MG63 (cell line): ENCODE measurements around the gene CFAP161. TPM values are rescaled to one million over a fixed set of nuclear protein-coding genes. Genes with fewer than 3 reads are reported as not detected.
A peak's percentile ranks its signal among the peaks of the same experiment; 100 is the strongest.
"Not testable (repeated sequence)": the region's sequence is repeated elsewhere in the genome, so short reads cannot be mapped to it uniquely, and the experiment has no call there.

Experiments used
- DNase-seq: peaks from one replicate; pipeline ENCODE4 v3.0.0-alpha.2; 2020
- H3K27me3 ChIP-seq: fragments of 250-450 bp; sonication (Bioruptor Pico); 2 replicates; pipeline ENCODE4 v1.5.1; 2020; ENCODE audit warnings: mild to moderate bottlenecking, moderate library complexity
- H3K36me3 ChIP-seq: fragments of 250-450 bp; sonication (Bioruptor Pico); 2 replicates; pipeline ENCODE4 v1.5.1; 2020; ENCODE audit warnings: mild to moderate bottlenecking, moderate library complexity
- H3K4me3 ChIP-seq: fragments of 250-450 bp; sonication (Bioruptor Pico); 2 replicates; pipeline ENCODE4 v1.5.1; 2020; ENCODE audit warnings: mild to moderate bottlenecking, moderate library complexity
- H3K9me3 ChIP-seq: fragments of 250-450 bp; sonication (Bioruptor Pico); 2 replicates; pipeline ENCODE4 v1.5.1; 2020; ENCODE audit warnings: mild to moderate bottlenecking, moderate library complexity
- total RNA-seq: library from RNA; depleted of rRNA; stranded (reverse); fragments of >200 nt; shearing (Covaris generic); gene quantifications from 2 replicates; pipeline ENCODE4 v1.2.3, GENCODE V29; 2014; ENCODE audit warnings: low replicate concordance

The CFAP161 gene
- total RNA-seq, 1 experiment from 2014 or later: not detected

DNA sequence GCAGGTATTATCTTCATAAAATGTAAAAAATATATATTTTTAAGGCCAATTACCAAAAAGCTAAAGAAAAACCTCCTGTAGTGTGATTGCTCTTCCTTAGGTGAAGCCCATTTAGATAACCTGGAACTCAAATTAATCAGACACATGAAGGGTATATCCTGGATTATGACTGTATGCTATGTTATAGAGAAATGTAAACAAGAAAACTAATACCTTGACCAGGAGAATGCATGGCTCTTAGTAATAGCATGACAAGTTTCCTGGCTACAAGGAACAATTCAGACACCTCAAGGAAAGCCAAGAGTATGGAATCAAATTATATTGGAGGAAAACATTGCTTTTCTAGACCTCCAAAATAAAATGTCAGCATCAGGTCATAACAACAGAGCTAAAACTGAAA is 14.0 kb upstream of the CFAP161 start:
- no peak for DNase-seq
- Histone ChIP-seq H3K4me3 (no peak overlapping the region), H3K36me3 (no peaks in the 10 kb centered on the region), H3K27me3 (no peaks in the 10 kb centered on the region), H3K9me3 (no peaks in the 10 kb centered on the region)

DNA sequence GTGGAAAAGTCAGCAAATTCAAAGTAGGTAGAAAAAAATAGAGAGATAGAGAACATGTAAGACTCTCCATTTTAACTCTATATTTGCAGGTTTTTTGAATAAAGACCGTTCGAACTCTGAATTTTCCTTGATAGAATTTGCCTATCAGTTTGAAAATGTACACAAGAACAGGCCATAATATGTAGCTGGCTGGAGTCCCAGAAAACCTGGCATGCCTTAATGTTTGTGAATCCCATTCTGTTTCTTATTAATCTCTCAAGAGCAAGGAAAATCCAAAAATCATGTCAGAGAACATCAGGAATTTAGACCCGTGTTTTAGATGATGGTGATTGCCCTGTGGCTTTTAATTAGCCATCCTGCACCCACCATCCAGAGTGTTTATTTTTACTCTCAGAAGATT is 7.2 kb upstream of the CFAP161 start:
- Histone ChIP-seq H3K27me3 (peaks cover 2% of the 10 kb centered on the region; the same call in 1 of the 2 replicates), H3K9me3 (peaks cover 8% of the 10 kb centered on the region; the same call in 1 of the 2 replicates), H3K36me3 (no peaks in the 10 kb centered on the region), H3K4me3 (no peak overlapping the region)
- DNase-seq: no peak

DNA sequence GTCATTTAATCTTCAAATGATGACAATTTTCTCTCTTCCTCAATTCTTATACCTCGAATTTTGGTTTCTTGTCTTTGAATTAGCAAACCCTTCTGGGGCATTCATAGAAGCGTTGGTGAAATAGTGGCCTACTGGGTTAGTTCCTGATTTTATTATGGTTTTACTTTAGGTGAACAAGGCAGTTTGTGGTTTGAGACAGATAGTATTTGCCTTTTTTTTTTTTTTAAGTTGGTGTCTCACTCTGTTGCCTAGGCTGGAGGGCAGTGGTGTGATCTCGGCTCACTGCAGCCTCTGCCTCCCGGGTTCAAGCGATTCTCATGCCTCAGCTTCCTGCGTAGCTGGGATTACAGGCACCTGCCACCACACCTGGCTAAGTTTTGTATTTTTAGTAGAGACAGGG is 7.4 kb downstream of the CFAP161 start:
- H3K27me3 ChIP-seq, H3K4me3 ChIP-seq, H3K36me3 ChIP-seq, DNase-seq, H3K9me3 ChIP-seq: not testable (repeated sequence)

DNA sequence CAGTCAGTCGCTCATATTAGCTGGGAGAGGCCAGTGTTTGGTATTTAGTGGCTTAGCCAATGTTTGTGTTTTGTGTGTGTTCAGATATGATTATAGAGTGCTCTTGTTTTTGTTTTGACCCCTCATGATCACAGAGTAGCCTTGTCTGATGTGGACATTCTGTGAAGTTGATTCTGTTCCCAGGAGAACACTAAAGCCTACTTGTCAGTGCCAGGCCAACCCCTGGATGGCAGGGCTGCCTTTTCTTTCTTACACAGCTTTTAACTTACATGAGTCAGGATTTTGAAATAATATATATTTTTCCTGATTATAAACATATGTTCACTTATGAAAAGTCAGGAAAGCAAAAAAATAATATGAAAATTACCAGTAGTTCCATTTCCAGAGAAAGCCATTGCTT is 11.9 kb downstream of the CFAP161 start:
- no peak for DNase-seq
- Histone ChIP-seq H3K36me3 (no peaks in the 10 kb centered on the region), H3K27me3 (no peaks in the 10 kb centered on the region), H3K4me3 (no peak overlapping the region), H3K9me3 (no peaks in the 10 kb centered on the region)

DNA sequence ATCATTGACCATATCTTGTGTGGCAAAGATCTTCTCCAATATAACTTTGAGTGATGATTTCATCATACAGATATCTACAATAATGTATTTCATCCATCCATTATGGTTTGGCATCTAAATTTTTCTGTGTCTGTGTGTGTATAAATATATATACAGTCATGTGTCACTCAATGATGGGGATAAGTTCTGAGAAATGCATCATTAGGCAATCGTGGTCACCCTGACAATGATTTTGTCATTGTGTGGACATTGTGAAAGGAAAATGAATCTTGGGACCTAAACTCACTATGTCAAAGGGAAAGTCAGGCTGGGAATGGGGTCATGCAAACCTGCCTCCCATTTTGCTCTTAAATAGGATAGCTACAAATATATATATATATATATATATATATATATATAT is 12.4 kb downstream of the CFAP161 start:
- Histone ChIP-seq H3K9me3 (no peaks in the 10 kb centered on the region), H3K36me3 (no peaks in the 10 kb centered on the region), H3K27me3 (no peaks in the 10 kb centered on the region), H3K4me3 (no peak overlapping the region)
- no peak for DNase-seq

DNA sequence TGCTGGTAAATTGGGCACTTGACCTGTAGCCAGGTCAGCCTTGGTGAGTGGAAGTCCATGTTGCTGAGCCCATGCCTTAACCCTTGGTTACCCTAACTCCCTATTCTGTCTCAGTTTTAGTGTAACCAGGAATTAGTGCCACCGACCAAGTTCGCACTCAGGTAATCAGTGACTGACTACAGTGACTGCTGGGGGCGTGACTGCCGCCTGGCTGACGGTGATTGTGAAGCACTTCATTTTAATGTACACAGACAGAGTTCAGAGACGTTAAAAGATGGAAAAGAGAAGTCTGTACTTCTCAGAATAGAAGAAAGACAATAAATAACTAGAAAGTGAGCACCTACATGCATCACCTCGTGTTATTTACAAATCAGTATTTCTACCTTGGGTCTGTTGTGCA is 17.3 kb downstream of the CFAP161 start:
- H3K9me3 ChIP-seq: no peaks in the 10 kb centered on the region
- DNase-seq: no peak
- H3K27me3 ChIP-seq: no peaks in the 10 kb centered on the region
- H3K36me3 ChIP-seq: no peaks in the 10 kb centered on the region
- H3K4me3 ChIP-seq: no peak overlapping the region

DNA sequence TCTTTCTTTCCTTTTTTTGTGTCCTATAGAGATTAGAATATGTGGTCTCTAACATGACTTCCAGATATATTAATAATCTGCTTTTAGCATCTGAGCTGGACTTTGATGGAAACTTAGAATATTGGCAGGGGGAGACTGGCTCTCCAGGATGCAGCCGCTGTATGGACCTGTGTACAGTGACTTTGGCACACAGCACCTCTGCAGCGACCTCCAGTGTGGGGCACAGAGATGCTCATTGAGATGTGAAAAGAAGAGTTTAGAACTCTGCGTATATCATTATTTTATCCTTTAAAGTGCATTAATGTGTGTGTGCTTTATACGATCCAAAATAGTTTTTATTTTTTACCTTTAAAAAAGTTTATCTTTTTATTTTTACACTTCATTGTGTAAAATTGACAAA is 18.3 kb downstream of the CFAP161 start:
- DNase-seq: no peak
- Histone ChIP-seq H3K9me3 (no peaks in the 10 kb centered on the region), H3K36me3 (no peaks in the 10 kb centered on the region), H3K27me3 (no peaks in the 10 kb centered on the region), H3K4me3 (no peak overlapping the region)

DNA sequence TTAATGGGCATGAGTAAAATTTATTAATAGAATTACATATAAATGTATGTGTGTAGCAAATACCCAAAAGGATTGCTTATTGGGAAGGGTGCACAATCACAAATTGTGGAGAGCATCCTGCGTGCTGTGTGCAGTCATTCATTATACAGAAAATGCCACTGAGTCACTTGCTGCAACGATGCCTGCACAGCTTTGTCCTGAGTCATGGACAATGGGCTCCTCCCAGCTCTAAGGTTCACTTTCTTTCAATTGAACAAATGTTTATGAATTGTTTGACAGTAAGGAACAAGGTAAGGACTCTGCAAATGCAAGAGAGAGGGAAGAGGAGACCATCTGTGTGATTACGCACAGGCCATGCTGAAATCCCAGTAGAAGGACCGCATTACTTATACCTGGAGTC is 18.7 kb downstream of the CFAP161 start:
- DNase-seq: no peak
- Histone ChIP-seq H3K9me3 (no peaks in the 10 kb centered on the region), H3K36me3 (no peaks in the 10 kb centered on the region), H3K27me3 (no peaks in the 10 kb centered on the region), H3K4me3 (no peak overlapping the region)

DNA sequence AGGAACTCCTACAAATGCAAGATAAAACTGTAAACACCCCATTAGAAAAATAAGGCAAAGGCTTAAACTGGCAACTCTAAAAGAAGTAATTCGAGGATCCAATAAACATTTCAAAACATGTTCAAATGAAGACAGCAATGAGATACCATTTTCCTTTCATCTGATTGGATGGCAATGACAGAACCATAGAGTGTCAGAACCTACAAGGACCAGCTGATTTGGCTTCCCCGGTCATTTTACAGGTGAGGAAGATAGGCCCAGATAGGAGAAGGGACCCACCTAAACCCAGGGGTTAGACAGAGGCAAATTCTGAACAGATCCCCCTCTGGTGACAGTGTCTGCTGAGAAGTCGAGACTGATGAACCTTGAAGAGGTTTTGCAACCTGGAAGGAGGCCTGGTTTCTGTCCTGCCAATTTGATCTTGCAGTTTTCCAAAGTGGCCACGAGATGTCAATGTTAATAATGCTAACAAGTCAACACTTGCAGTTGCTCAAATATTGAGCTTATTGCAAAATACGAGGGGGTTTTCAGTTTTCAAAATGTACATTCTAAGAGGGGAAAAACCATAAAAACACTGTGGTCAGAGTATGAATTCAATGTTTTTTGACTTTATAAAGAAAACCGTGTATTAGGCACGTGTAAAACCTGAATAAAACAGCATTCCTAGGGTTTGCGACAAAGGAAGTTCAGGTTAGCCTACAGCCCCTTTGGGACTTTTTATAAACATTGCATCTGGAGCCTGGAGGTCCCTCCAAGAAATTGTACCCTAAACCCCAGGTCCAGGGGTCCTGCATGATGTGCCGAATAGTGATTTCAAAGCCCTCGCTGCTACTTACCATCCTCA is 21.5 kb downstream of the CFAP161 start:
- DNase-seq: peak; percentile 39

DNA sequence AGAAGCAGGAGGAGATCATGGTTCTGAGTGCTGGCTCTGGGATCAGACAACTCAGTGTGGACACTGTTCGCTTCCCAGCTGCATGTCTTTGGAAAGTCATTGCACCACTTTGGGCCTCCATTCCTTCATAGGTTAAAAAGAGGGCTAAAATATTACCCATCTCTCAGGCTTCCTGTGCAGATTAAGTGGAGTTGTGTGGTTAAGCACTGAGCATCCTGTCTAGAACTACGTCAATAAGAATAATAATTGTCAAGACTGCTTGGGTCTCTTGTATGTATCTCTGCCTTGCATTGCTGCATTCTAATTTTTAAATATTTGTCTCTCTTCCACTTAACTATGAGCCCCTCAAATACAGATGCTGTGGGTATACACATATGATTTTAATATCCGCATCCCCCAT is 22.3 kb downstream of the CFAP161 start:
- Histone ChIP-seq H3K4me3 (no peak overlapping the region), H3K9me3 (no peaks in the 10 kb centered on the region), H3K36me3 (no peaks in the 10 kb centered on the region), H3K27me3 (no peaks in the 10 kb centered on the region)
- no peak for DNase-seq

More for the DNA sequence above, 21.5 kb downstream of the CFAP161 start:
- Histone ChIP-seq H3K36me3 (no peaks in the 10 kb centered on the region), H3K4me3 (no peak overlapping the region), H3K27me3 (no peaks in the 10 kb centered on the region), H3K9me3 (no peaks in the 10 kb centered on the region)

DNA sequence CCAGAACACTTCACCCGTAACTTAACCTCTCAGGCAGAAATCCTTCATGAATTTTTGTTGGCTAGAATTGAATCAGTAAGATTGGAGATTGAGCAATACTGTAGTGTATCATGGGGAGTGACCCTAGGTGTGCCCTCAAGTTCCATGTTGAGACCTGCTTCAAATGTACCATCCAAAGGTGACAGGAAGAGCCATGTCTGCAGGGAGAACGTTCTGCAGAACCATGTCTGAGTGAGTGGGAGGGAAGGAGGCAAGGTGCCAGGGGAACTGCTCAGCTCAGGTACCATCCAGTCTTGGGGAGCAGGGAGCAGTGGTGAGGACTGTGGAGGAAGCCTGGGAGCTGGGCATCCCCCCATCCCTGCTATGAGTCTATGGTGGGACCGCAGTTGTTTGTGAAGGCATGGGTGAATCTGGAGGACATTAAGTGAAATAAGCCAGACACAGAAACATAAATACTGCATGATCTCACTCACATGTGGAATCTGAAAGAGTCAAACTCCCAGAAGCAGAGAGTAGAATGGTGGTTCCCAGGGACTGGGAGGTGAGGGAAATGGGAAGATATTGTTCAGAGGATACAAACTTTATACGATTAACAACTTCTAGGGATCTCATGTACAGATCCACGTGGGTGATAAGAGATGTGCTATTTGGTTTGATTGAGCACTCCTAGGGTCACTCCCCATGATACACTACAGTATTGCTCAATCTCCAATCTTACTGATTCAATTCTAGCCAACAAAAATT is 23.3 kb downstream of the CFAP161 start:
- no peak for DNase-seq
- Histone ChIP-seq H3K9me3 (no peaks in the 10 kb centered on the region), H3K36me3 (no peaks in the 10 kb centered on the region), H3K27me3 (no peaks in the 10 kb centered on the region), H3K4me3 (no peak overlapping the region)

DNA sequence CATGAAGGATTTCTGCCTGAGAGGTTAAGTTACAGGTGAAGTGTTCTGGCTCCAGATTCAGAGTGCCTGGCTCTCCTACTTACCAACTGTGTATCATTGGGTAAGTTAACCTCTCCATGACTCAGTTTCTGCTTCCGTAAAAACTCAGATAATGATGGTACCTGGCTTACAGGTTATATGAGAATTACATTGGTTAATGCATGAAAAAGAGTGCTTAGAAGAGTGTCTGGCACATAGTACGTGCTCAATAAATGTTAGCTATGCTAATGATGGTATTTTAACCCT is 23.8 kb downstream of the CFAP161 start:
- no peak for DNase-seq
- H3K27me3 ChIP-seq: no peaks in the 10 kb centered on the region
- no peaks in the 10 kb centered on the region for H3K9me3 ChIP-seq
- H3K36me3 ChIP-seq: no peaks in the 10 kb centered on the region
- no peak overlapping the region for H3K4me3 ChIP-seq

DNA sequence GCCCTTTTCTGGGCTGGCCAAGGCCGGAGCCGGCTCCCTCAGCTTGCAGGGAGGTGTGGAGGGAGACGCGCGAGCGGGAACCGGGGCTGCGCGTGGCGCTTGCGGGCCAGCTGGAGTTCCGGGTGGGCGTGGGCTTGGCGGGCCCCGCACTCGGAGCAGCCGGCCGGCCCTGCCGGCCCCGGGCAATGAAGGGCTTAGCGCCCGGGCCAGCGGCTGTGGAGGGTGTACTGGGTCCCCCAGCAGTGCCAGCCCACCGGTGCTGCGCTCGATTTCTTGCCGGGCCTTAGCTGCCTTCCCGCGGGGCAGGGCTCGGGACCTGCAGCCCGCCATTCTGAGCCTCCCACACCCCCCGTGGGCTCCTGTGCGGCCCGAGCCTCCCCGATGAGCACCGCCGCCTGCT is 24.5 kb downstream of the CFAP161 start:
- not testable (repeated sequence) for H3K4me3 ChIP-seq, DNase-seq, H3K27me3 ChIP-seq, H3K36me3 ChIP-seq, H3K9me3 ChIP-seq

DNA sequence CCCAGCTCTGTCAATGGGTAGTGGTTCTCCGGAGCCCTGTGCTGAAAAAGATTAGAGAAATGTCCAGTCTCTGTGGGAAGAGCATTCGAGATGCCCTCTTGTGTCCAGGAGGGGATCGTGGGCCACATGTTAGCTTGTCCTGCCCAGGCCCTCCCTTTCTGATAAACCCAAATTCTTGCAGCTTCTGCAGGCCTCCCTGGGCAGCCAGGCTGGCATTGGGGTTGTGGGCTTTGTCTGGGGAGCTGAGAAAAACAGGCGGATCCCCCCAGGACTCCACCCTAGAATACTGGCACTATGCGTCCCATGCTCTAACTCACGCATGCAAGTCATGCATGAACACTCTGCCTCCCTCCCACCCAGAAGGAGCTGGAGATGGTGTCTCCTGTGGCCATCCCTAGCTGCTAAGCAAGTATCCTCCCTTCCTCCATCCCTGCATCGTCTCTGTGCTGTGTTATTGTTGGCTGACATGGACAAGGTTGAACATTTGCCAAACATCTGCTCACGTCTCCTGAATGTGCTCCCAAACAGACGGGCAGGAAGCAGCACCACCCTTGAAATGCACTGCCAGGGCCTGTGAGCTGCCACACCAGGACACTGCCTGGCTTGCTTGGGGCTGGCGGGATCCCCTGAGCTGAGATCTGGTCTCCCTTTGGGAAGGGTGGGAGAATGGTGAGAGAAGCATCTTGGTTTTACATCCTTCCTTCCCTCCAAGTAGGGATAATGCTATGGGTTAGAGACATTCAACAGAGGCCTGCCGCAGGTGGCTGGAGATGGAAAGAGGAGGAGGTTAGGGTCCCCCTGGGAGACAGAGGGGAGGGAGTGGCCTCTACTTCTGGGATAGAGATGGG is 26.5 kb downstream of the CFAP161 start:
- peak; percentile 86 for DNase-seq
- no peaks in the 10 kb centered on the region for H3K27me3 ChIP-seq
- H3K36me3 ChIP-seq: no peaks in the 10 kb centered on the region
- no peaks in the 10 kb centered on the region for H3K9me3 ChIP-seq
- no peak overlapping the region for H3K4me3 ChIP-seq

DNA sequence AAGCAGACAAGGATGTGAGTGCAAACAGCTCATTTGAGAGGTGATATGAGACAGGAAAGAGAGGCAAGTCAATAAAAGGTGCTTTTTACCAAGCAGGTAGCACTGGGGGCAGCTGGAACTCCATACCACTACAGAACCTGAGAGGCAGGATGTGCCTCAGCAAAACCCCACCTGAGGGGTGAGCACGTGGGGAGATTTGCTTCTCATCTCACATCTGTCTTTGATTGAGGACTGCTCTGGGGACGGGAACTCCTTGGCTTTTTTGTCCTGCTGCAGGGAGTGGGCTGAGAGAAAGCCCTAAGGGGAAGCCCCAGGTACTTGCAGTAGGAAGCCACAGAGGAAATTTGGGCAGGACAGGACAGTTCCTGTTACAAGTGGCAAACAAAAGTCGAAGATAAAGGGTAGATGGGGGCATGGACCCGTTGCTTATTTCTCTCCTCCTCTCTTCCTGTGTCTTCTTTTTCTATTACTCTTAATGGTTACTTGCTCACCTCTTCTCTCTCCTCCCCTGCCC is 27.1 kb downstream of the CFAP161 start:
- H3K9me3 ChIP-seq: no peaks in the 10 kb centered on the region
- H3K4me3 ChIP-seq: no peak overlapping the region
- no peak for DNase-seq
- no peaks in the 10 kb centered on the region for H3K36me3 ChIP-seq
- H3K27me3 ChIP-seq: no peaks in the 10 kb centered on the region

DNA sequence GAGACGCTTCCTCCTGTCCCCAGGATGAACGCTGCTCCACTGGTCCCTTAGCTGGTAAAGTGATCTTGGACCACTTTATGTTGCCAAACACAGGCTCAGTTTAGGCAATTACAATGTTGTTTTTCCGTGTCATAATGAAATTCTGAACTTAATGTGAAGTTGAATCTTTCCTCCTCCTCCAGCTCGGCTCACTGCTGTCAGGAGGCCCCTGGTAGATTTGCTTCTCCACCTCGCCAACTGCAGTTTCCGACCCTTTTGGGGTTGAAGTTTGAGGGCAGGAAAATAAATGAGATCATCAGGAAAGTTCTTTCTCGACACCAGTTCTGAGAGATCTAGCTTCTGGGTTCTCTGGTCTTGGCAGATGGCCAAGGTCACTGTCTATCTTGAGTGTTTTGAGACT is 27.8 kb downstream of the CFAP161 start:
- Histone ChIP-seq H3K36me3 (no peaks in the 10 kb centered on the region), H3K9me3 (no peaks in the 10 kb centered on the region), H3K4me3 (no peak overlapping the region), H3K27me3 (no peaks in the 10 kb centered on the region)
- no peak for DNase-seq
